Lower leg skin (tissue), 3 donors: ENCODE results near the gene VWC2L.

ENCODE experiments used
- CTCF ChIP-seq, 3 donors: fragments of 450-650 bp; IDR thresholded peaks; one replicate each; pipeline ENCODE4 v1.5.1; 2016; ENCODE audit warnings: antibody characterized with exemption in 3 of 3, mild to moderate bottlenecking in 3 of 3, moderate library complexity in 2 of 3
- POLR2A ChIP-seq, 2 donors: fragments of 450-650 bp; IDR thresholded peaks; one replicate each; pipeline ENCODE4 v1.6.1; 2016 to 2017; ENCODE audit warnings: antibody characterized with exemption in 2 of 2, mild to moderate bottlenecking in 1 of 2, moderate library complexity in 1 of 2

- TF ChIP-seq POLR2A (IDR thresholded peaks at IDR 0.05): no peak
- TF ChIP-seq CTCF (IDR thresholded peaks at IDR 0.05): no peak
Measured at GRCh38 chr2:214492152-214492551, 81.3 kb downstream of the VWC2L start.
